ENCODE data around the gene PDK2.

DNA sequence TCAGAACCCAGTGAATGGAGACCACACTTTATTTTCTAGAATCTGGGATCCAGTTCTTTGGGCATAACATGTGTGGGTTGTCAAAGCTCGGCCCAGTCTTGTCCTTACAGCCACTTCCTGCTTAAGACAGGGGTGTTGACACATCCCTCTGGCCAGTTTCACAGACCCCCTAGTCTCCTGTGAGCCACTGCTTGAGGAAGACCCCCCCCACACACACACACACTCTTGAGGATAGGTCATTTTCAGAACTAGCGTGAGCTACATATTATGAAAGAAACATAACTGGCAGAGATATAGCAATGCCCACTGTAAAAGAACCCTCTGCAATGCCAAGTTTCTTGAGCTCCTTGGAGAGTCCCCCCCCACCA is 3.2 kb upstream of the PDK2 start:
- TF ChIP-seq NANOG (IDR thresholded peaks at IDR 0.05; ENCODE audit: borderline replicate concordance), result no peak
- TF ChIP-seq CTCF (conservative IDR thresholded peaks at IDR 0.05; ENCODE audit: low read depth in 2 of 2), result no peak
- TF ChIP-seq REST (IDR thresholded peaks at IDR 0.05; ENCODE audit: unreplicated experiment), result no peak
- TF ChIP-seq JUNB (IDR thresholded peaks at IDR 0.05; ENCODE audit: unreplicated experiment), result no peak
- no peak for TF ChIP-seq EZH2 (IDR thresholded peaks at IDR 0.05; ENCODE audit: low read depth, unreplicated experiment)
- no peak for TF ChIP-seq CREB1 (CRISPR knock-in tag; IDR thresholded peaks at IDR 0.05; ENCODE audit: low read depth)
- TF ChIP-seq POLR2AphosphoS5 (IDR thresholded peaks at IDR 0.05; ENCODE audit: low read depth), result no peak
- TF ChIP-seq EZH2phosphoT487 (IDR thresholded peaks at IDR 0.05; ENCODE audit: unreplicated experiment), result no peak
- no peak for TF ChIP-seq ETS1 (IDR thresholded peaks at IDR 0.05)
- TF ChIP-seq STAT1 (IDR thresholded peaks at IDR 0.05; ENCODE audit: unreplicated experiment), result no peak
